ENCODE data around the gene ZNF862.

GRCh38 chr7:149811831-149812490 is 26.2 kb upstream of the ZNF862 start:
- no peak for TF ChIP-seq CTCF (IDR thresholded peaks at IDR 0.05)
- TF ChIP-seq POLR2A (IDR thresholded peaks at IDR 0.05): no peak

Data from gastroesophageal sphincter (tissue), 3 donors.